Stimulated activated CD8-positive, alpha-beta memory T cell treated with anti-CD3 and anti-CD28 coated beads, Interleukin-15, amount 100 ng/mL, for 4 hours (primary cell): ENCODE measurements around the gene CCDC187.

Experiments used
- DNase-seq, 2 donors: peaks; one replicate each; pipeline ENCODE4 v3.0.0-alpha.2; 2020; ENCODE audit warnings: low read depth in 2 of 2

The CCDC187 gene

GRCh38 chr9:136297016-136297691, 6.7 kb downstream of the CCDC187 start:
- DNase-seq = no peak

DNA sequence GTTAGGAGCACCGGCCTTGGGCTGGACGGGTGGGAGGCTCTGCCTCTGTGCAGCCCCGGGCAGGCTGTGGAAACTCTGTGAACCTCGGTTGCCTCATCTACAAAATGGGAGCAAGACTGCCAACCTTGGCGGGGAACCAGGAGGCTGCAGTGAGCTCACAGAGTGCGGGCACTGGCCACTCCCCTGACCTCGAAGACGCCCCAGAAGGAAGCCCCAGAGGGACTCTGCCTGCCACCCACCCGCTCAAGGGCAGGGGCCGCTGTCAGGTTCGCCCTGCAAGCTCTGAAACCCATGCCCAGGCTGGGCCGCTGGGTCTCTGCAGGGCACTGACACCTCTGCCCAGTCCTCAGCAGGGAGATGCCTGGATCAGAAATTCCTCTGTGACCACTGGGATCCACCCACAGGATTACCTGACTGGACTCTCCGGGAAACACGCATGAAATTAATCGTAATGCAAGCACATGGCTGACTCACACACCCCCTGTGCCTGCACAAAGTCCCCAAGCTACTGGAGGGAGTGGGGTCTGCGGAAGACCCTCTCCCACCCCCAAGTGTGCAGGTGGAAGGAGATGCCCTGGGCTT, 7.4 kb downstream of the CCDC187 start:
- DNase-seq = no peak

DNA sequence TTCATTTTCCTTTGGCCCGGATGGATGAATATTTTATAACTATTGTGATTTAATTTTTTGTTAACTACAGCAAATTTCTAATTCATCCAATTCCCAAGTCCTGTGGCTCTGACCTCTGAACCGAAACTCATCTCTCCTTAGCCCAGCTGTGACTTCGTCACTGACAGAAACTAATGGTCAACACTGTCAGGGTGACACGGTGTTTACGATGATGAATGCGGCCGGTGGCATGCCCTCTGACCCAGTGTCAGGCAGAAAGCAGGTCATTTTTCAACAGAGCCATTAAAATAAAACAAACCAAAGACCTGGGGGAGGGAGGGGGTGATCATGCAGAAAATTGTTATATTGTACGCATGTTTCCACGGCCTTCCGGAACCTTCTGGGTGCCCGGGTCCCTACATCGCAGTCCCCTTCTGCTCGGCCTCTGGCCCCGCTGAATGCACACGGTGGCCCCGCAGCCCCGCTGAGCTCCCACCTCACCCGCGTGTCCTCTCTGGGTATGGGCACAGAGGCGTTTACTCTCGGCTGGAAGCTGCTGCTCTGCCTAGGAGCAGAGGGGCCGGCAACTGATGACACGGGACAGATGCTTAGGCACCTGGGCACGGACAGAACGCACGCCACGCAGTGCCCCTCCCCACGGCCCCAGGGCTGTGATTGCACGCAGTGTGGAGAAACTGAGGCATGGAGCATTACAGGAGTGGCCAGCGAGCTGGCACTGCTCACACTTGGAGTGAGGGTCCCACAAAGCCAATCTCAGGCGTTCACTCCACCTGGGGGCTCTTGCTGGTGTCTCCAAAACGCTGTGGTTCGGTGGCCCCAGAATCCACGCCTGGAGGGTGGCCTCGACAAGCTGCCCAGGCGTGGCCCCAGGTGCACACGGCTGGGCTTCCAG, 8.1 kb downstream of the CCDC187 start:
- DNase-seq = no peak

DNA sequence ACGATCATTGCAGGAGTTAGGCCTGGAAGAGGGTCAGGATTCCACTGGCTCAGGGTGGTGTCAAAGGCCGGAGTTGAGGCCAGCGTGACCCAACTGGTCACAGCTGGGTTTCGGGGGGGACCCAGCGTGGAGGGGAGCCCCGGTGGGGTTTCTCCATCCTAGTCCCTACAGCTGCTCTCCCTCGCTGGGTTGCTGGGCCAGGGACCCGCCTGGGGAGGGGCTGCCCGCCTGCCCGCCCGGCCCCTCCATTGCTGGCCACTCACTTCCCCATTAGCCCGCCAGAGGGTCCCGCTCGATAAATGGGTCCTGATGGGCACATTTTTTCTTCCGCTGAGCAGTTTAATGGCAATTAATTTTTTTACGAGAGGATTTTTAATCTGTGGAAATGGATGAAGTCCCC, 8.8 kb downstream of the CCDC187 start:
- DNase-seq = no peak

GRCh38 chr9:136294437-136294836, 9.5 kb downstream of the CCDC187 start:
- DNase-seq = no peak

- no peak for DNase-seq
Measured at GRCh38 chr9:136293476-136294077, 10.3 kb downstream of the CCDC187 start.

DNA sequence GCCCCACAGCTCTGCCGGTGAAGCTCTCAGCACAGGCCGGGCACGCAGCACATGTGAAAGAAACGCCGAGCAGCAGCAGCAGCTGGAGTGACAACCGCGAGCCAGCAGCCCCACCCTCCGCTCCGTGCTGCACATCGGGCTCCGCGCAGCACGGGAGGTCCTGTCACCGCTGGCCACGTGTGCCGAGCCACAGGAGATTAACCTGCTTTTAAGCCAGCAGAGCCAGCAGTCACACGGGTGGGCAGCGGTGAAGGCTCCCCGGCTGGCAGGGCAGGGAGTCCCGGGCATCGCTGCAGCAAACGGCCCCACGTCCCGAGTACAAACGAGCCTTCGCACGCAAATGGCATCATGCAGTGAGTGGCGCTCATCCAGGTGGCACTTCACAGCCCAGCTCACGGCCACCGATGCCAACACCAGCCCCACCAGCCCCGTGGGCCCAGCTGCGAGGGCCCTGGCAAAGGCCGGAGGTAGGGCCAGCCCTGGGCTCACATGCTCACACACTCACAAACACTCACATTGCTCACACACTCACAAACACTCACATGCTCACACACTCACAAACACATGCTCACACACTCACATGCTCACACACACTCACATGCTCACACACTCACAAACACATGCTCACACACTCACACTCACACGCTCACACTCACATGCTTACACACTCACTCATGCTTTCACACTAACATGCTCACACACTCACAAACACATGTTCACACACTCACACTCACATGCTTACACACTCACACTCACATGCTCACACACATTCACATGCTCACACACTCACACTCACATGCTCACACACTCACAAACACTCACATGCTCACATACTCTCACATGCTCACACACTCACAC, 11.1 kb downstream of the CCDC187 start:
- no peak for DNase-seq

DNA sequence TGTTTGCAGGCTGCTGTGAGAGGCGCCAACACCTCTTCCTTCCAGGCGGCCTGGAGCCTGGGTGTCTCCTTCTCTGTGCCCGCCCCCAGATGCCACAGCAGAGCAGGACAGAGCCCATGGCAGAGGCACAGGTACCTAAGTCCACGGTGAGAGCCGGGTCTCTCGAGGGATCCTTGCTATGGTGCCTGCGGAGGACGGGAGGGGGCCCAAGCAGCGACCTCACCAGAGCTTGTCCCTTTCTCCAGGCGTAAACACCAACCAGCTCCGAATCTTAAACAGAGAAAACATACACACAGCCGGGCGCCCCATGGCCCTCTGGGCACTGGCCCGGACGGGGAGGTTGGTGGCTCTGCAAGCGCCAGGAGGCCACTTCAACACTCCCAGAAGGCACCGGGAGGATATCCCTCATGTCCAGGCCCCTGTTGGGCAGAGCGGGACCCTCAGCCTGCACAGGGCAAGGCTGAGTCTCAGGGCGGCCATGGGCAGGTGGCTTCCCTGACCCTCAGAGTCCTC, 11.8 kb downstream of the CCDC187 start:
- DNase-seq = no peak

- no peak for DNase-seq
Measured at GRCh38 chr9:136291306-136292025, 12.4 kb downstream of the CCDC187 start.

GRCh38 chr9:136290508-136291000, 13.3 kb downstream of the CCDC187 start:
- no peak for DNase-seq

DNA sequence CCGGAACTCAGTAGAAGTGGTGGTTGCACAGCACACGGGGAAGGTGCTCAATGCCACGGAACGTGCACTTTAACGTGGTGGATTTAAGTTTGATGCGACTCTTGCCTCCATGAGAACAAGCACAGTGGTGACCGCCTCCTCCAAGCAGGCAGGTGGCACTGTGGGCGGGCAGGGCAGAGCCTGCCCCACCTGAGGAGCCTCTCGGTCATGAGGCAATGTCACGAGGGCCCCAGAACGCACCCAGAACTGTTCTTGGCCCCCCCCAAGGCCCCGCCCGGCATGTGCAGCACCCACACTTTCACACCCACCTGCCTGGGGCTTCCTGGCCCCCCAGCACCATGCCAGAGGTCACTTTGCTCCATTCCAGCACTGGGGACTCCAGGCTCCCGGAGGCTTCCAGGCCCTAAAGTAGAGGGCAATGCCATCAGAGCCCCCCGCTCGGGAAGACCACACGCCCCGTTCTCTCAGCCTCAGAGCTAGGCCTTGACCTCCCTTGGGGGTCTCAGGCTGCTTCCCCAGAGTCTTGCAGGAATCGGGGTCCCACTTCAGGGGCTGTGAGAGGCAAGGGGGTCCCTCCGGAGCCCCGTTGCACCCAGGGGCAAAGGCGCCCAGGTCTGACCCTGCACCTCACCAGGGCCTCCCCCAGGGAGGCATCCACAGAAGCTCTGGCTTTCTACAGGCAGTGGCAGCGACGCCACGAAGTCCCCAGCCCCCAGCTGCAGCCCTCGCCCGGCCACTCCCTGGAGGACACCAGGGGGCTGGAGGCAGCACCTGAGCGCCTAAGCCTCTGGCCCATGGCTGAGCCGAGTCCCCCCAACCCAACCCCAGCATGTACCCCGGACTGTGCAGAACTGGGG, 14.0 kb downstream of the CCDC187 start:
- DNase-seq = no peak

DNA sequence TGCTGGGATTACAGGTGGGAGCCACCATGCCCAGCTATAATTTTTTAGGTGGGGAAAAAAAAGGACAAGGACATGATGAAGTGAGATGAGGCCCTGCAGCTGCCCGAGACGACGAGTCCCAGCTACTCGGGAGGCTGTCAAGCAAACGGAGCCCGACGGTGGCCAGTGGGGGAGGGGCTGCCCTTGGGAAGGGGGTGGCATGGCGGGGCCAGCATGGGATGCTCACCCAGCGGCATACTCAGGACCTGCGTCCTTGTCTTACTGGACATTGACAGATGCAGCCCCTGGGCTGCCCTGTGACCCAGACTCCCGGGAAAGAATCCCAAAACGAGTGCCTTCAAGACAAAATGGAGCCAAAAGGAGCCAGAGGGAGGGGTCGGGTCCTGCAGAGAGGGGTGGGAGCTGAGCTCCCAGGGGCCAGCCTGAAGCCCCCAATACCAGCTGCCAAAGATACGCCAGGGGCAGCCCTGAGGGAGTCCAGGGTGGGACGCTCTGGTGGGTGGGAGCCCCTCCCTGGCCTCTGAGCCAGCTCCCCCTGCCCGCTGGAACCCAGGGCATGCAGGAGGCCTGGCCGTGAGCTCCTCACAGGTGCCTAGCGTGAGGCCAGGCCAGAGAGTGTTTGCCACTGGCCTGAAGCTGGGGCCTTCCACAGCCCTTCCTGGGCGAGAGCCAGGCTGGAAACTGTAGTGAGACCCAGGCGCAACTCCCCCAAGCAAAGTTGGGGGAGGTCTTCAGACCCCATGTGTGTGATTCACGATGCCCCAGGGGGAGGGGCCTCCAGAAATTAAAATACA, 15.7 kb downstream of the CCDC187 start:
- DNase-seq = no peak

DNA sequence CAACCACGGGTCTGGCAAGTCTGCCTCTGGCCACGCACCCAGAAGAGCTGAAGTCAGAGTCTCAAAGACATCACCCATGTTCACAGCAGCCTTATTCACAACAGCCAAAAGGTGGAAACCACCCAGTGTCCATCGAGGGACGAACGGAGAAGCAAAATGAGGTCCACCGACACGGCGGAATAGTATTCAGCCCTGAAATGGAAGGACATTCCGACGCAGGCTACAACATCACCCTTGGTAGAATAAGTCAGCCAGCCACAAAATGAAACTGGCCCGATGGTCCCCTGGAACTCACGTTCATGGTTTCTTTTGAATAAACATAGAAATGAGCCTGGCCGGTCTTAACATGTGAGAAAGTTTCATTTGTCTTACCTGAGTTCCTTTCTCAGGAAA, 16.9 kb downstream of the CCDC187 start:
- no peak for DNase-seq

DNA sequence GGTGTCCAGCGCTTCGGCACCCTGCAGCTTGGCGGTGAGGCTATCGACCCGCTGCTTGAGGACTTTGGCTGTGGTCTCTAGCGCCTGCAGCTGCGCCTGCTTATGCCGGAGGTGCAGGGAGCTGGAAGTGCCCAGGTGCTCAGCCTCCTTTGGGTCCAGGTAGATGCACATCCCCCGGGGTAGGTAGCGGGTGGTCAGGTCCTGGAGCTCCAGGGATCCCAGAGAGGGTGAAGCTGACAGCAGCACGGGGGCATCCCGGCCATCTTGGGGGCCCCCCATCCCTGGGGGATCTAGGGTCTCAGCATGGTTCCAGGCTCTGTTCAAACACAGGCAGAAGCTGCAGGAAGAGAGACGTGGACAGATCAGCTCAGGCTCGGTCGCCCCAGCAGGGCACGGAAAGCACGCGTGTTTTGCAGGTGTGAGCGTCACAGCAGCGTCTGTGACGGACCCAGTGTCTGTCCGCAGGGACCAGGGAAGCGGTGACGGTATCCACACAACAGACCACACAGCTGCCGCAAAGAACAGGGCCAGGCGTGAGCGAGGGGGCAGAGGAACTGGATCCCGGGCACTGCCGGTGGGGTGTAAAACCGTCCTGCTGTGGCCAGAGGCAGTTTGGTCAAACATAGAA, 17.4 kb downstream of the CCDC187 start:
- DNase-seq = no peak

GRCh38 chr9:136285501-136286358, 18.2 kb downstream of the CCDC187 start:
- DNase-seq = no peak

GRCh38 chr9:136284951-136285350, 18.9 kb downstream of the CCDC187 start:
- DNase-seq = no peak

- no peak for DNase-seq
Measured at GRCh38 chr9:136284311-136284710, 19.6 kb downstream of the CCDC187 start.
